AG08396 (cell line): ENCODE measurements around the gene DEFB119.
"Not testable (repeated sequence)": the region's sequence is repeated elsewhere in the genome, so short reads cannot be mapped to it uniquely, and the experiment has no call there.

Experiments
- DNase-seq: peaks from one replicate; pipeline ENCODE4 v3.0.0; 2012; ENCODE audit warnings: low spot score, mixed read lengths

DEFB119 gene

DNA sequence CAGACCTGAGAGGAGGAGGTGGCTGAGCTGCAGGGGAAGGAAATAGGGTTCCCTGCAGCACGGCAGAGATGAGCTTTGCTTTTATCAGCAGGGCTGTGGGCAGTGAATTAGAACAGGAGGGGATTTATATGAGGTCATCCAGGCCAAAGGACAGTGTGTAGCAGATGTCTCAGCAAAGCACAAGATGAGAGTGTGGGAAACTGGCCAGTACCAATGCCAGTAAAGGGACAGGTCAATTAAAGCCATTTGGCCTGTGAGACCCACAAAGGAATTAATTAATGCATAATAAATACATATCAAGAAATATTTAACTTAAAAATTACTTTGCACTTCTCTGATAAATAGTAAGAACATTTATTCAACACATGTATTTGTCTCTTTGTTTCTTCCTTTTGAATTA lies at the start of gene DEFB119:
TSS of gene DEFB119 (minus strand) at position 101 of the 400 bp plus-strand sequence. CDS start 107 bp downstream, outside the sequence.
- DNase-seq, result no peak

- DNase-seq, result no peak
These were observed 40.3 kb upstream of the DEFB119 start for GRCh38 chr20:31430568-31431115.

- DNase-seq, result not testable (repeated sequence)
These were observed 37.2 kb upstream of the DEFB119 start for GRCh38 chr20:31427576-31427975.

DNA sequence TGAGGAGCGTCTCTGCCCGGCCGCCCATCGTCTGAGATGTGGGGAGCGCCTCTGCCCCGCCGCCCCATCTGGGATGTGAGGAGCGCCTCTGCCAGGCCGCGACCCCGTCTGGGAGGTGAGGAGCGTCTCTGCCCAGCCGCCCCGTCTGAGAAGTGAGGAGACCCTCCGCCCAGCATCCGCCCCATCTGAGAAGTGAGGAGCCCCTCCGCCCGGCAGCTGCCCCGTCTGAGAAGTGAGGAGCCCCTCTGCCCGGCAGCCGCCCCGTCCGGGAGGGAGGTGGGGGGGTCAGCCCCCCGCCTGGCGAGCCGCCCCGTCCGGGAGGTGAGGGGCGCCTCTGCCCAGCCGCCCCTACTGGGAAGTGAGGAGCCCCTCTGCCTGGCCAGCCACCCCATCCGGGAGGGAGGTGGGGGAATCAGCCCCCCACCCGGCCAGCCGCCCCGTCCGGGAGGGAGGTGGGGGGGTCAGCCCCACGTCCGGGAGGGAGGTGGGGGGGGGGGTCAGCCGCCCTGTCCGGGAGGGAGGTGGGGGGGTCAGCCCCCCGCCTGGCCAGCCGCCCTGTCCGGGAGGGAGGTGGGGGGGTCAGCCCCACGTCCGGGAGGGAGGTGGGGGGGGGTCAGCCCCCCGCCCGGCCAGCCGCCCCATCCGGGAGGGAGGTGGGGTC lies 36.6 kb upstream of the DEFB119 start:
- DNase-seq, result not testable (repeated sequence)

GRCh38 chr20:31425797-31426196 lies 35.4 kb upstream of the DEFB119 start:
- DNase-seq, result no peak

GRCh38 chr20:31418307-31418706 lies 27.9 kb upstream of the DEFB119 start:
- DNase-seq, result no peak

GRCh38 chr20:31415653-31416052 lies 25.3 kb upstream of the DEFB119 start:
- DNase-seq, result no peak

GRCh38 chr20:31414381-31414780 lies 24.0 kb upstream of the DEFB119 start:
- DNase-seq, result no peak

- no peak for DNase-seq
These were observed 19.6 kb upstream of the DEFB119 start for GRCh38 chr20:31410011-31410410.

DNA sequence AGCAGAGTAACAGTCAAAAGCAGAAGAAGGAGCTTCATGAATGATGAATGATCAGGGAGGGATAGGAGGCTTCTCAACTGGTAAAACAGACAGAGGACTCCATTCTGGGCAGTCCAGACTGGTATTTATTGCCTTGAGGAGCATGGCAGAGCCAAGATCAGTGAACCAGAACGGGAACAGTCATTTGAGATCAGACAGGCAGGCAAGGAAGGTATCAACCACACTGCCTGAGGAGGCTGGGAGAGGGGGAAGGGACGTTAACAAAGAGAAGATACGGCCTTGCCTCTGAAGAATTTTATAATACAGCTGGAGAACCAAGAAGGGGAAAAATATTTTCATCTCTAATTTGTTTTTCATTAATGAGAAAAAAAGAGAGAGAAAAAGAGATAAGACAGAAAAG lies 15.7 kb upstream of the DEFB119 start, which contains the start of gene DEFB121:
TSS of gene DEFB121 (minus strand) at position 101 of the 400 bp plus-strand sequence. CDS start at position 38, 63 bp downstream.
- no peak for DNase-seq

- no peak for DNase-seq
These were observed 13.5 kb upstream of the DEFB119 start for GRCh38 chr20:31403886-31404285.

- no peak for DNase-seq
These were observed 4.5 kb upstream of the DEFB119 start for GRCh38 chr20:31394900-31395299.

- DNase-seq, result no peak
These were observed 2.4 kb upstream of the DEFB119 start for GRCh38 chr20:31392836-31393235.

DNA sequence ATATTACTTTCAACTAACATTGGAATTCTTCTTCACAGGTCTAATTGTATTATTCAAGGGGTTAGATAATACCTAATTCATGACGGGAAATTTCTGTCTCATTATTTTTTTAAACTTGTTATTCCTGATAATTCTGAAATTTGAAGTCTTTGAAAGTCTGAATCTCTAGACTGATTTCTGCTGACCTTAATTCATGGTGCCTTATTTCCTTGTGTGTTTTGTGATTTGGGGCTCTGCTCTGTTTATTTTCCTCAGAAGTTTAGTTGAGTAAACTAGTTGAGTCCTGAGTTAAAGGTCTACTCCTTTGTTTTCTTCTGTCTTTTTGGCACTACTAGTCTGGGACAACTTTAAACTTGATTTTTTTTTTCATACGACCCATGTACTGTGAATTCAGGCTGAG lies 16.0 kb downstream of the DEFB119 start:
- no peak for DNase-seq

DNA sequence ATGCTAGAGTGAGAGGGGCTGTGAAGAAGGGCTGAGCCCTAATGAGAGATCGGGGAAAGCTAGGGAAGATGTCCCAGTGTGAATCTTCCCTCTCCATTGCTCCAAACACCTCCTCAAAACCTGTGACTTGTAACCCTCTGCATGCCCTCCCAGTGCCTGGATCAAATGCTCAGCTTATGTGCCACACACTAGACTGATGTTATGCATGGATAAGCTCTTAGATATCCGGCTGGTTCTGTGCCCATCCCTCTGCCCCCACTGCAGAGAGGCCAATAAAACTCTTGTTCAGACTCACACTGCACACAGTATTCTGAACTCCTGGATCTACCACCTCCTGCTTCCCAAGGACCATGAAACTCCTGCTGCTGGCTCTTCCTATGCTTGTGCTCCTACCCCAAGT lies 22.1 kb downstream of the DEFB119 start, which contains the start of gene DEFB118:
TSS of gene DEFB118 (plus strand) at position 301 of the 400 bp plus-strand sequence. CDS start at position 351, 50 bp downstream.
- DNase-seq, result no peak

DNA sequence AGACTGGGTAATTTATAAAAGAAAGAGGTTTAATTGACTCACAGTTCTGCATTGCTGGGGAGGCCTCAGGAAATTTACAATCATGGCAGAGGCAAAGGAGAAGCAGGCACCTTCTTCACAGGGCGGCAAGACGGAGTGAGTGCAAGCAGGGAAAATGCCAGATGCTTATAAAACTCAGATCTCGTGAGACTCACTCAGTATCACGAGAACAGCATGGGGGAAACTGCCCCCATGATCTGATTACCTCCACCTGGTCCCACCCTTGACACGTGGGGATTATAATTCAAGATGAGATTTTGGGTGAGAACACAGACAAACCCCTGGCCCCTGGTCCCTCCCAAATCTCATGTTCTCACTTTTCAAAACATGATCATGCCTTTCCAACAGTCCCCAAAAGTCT lies 26.1 kb downstream of the DEFB119 start:
- not testable (repeated sequence) for DNase-seq

GRCh38 chr20:31363295-31363694 lies 27.1 kb downstream of the DEFB119 start:
- DNase-seq, result no peak

- DNase-seq, result no peak
These were observed 34.4 kb downstream of the DEFB119 start for GRCh38 chr20:31355981-31356380.

DNA sequence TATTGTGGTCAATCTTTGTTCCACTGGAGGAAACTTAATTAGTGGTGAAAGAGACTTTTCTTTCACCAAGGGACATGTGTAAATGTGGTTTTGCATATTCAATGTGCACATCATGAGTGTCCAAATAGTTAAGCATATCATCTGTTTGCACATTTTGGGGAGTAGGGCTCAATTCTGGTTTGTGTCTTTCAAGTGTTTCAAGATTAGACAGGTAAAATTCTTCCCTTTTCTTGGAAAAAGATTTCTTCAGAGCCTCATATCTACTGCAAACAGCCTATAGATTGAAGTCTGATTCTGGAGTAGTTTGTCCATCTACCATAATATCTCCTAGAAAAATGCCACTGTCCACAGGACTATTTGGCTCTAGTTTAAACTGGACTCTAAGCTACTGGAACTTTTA lies 48.9 kb downstream of the DEFB119 start:
- DNase-seq, result no peak

GRCh38 chr20:31330893-31331292 lies 59.5 kb downstream of the DEFB119 start:
- no peak for DNase-seq
